Regular cardiac myocyte (primary cell): ENCODE results near the gene ATF7. TPM values are rescaled to one million over a fixed set of nuclear protein-coding genes. Genes with fewer than 3 reads are reported as not detected.

Experiments used
- total RNA-seq: library from RNA; depleted of rRNA; stranded (reverse); fragments of >200 nt; gene quantifications from 2 replicates; pipeline ENCODE4 v1.2.3, GENCODE V29; 2014

The ATF7 gene
- 6.5 and 8.1 TPM in 2 replicates for total RNA-seq

GRCh38 chr12:53625946-53626701, at the start of gene ATF7:
Gene ATF7, minus strand, starts transcription at chr12:53626382. Its CDS starts 25,382 bp downstream, at chr12:53601000.

GRCh38 chr12:53506881-53507602, 119.1 kb downstream of the ATF7 start, which contains the start of gene NPFF:
Gene NPFF, minus strand, starts transcription at chr12:53507484. Its CDS starts 10 bp downstream, at chr12:53507474.

GRCh38 chr12:53500776-53501614, 125.2 kb downstream of the ATF7 start, which contains the start of gene TARBP2:
Gene TARBP2, plus strand, starts transcription at chr12:53501283. Its CDS starts 126 bp downstream, at chr12:53501409.

GRCh38 chr12:53499266-53500141, 126.7 kb downstream of the ATF7 start, which contains the start of gene MAP3K12:
Gene MAP3K12, minus strand, starts transcription at chr12:53499458. Its CDS starts 12,067 bp downstream, at chr12:53487391.

Other genes starting within 250 kb of the ATF7 start
- 18.3 and 27.8 TPM in 2 replicates for gene SP1, start 246.2 kb downstream of the ATF7 start, total RNA-seq
- under 0.01 TPM in 1 of 2 replicates, not detected in the other for gene AMHR2, start 202.5 kb downstream of the ATF7 start, total RNA-seq
- 19.7 and 29.5 TPM in 2 replicates for gene PRR13, start 184.6 kb downstream of the ATF7 start, total RNA-seq
- gene PCBP2, start 174.3 kb downstream of the ATF7 start, total RNA-seq = 172 and 193 TPM in 2 replicates
- gene MAP3K12, start 126.9 kb downstream of the ATF7 start, total RNA-seq = 20.1 and 29.6 TPM in 2 replicates
- gene TARBP2, start 125.1 kb downstream of the ATF7 start, total RNA-seq = 26.2 and 55.4 TPM in 2 replicates
- gene NPFF, start 118.9 kb downstream of the ATF7 start, total RNA-seq = not detected in 2 replicates
- gene ATP5MC2, start 49.7 kb upstream of the ATF7 start, total RNA-seq = 100 and 118 TPM in 2 replicates
- 45.4 and 142 TPM in 2 replicates for gene CALCOCO1, start 101.1 kb upstream of the ATF7 start, total RNA-seq
- not detected in 2 replicates for gene CISTR, start 125.6 kb upstream of the ATF7 start, total RNA-seq